Stimulated activated CD8-positive, alpha-beta memory T cell treated with anti-CD3 and anti-CD28 coated beads, Interleukin-12 subunit alpha, Interleukin-12 subunit beta, amount 100 ng/mL, for 24 hours (primary cell): ENCODE measurements around the gene VPS9D1.

ENCODE experiments used
- DNase-seq: peaks from one replicate; pipeline ENCODE4 v3.0.0-alpha.2; 2020; ENCODE audit errors: extremely low read depth

VPS9D1 gene

GRCh38 chr16:89720813-89721545, at the start of gene VPS9D1, which contains the start of gene ZNF276:
VPS9D1 (minus strand) TSS chr16:89720898; CDS start chr16:89720861, 37 bp downstream.
ZNF276 (plus strand) TSS chr16:89721537; CDS start chr16:89721641, 104 bp downstream.
- peak; percentile 67 for DNase-seq

GRCh38 chr16:89770367-89770766, 49.7 kb upstream of the VPS9D1 start:
- no peak for DNase-seq

DNA sequence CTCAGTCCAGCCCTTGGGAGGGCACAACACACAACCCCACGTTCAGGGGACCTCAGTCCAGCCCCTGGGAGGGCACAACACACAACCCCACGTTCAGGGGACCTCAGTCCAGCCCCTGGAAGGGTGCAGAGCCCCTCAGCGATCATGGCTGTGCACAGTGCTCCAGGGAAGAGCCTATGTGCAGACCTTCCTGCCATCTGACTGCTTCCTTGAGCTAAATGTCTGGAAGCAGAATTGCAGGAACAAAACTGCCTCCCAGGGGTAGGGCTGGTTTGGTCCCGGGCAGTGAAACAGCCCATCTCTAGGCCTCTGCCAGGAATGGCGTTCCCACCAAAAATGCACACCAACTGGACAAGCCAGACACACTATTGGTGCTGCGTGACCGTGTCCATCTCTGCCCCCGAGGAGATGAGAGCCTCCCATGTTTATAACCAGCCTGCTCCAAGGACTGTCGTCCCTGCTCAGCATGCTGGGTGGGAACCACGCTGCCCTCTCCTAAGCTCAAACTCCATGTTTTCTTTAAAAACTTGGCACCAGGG, 44.7 kb upstream of the VPS9D1 start:
- no peak for DNase-seq

- no peak for DNase-seq
These were observed 44.1 kb upstream of the VPS9D1 start for GRCh38 chr16:89764711-89765201.

GRCh38 chr16:89761304-89761922, 40.7 kb upstream of the VPS9D1 start:
- no peak for DNase-seq

DNA sequence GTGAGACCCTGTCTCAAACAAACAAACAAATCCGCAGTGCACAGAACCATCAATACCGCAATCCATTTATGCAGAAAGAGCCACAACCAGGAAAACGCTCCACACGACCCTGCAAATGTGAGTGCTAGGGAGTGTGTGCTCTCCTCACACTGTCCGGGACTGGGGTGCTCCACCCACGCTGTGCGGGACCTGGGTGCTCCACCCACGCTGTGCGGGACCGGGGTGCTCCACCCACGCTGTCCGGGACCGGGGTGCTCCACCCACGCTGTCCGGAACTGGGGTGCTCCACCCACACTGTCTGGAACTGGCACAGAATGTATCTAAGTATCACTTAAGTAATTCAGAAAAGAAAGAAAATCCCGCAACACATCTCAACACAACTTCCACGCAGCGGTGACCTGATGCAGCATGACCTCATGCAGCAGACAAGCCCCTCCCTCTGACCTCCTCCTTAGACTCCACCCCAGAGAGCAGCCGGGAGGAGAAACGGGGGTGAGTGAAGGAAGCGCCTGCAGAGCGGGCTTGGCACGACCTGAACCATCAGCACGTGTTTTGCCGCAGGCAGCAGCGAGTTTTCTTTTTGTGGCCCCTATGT, 39.1 kb upstream of the VPS9D1 start:
- no peak for DNase-seq

DNA sequence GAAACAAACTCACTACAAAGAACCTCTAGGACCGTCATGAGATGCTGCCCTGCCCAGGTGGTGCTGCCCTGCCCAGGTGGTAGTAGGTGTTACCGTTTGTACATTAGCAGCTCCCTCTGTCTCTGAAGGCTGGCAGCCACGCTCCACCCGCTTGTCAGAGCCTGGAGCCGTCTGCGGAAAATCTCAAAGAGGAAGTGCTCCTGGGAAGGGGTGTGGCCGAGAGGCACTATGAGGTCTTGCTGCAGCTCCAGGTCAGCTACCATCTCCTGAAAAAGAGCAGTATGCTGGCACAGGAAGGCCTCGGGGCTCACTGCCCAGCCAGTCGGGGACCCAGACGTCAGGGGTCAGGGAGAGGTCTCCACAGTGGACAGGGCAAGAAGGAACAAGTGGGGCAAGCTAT, 28.9 kb upstream of the VPS9D1 start:
- DNase-seq, result no peak

DNA sequence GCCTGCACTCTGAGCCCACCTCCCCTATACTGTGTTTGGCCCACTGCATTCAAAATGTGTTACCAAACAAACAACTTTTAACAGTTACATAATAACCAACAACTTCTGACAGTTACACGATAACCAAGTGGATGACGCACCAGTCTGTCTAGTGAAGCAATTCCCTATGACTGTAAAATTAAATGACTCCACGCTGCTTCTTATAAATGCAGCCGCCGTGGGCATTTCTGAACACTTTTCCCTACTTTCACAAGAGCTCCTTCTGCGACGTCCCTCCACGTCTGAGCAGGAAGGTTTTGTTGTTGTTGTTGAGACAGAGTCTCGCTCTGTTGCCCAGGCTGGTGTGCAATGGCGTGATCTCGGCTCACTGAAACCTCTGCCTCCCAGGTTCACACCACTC, 28.2 kb upstream of the VPS9D1 start:
- no peak for DNase-seq

- no peak for DNase-seq
These were observed 27.4 kb upstream of the VPS9D1 start for GRCh38 chr16:89748076-89748475.

- DNase-seq, result no peak
These were observed 25.3 kb upstream of the VPS9D1 start for GRCh38 chr16:89746043-89746442.

- DNase-seq, result no peak
These were observed 24.1 kb upstream of the VPS9D1 start for GRCh38 chr16:89744813-89745212.

DNA sequence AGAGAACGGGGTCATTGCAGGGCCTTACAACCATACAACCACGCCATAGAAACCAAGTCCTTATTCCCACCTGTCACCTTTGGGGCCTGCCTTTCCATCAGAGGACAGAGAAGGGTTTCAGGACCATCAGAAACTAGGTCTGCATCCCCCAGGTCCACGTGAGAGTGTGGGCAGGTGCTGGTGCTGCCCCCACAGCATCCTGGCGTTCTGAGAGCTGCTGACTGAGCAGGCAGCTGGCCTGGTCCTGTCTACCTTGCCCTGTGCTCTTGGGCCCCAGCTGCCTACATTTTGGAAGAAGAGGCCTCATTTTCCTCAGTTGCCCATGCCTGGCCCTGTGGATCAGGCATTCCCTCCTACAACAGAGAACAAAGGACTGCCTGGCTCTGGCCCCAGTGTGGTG, 22.2 kb upstream of the VPS9D1 start:
- DNase-seq, result no peak

- DNase-seq, result no peak
These were observed 20.8 kb upstream of the VPS9D1 start for GRCh38 chr16:89741342-89742014.

GRCh38 chr16:89739383-89739782, 18.7 kb upstream of the VPS9D1 start:
- DNase-seq, result no peak

DNA sequence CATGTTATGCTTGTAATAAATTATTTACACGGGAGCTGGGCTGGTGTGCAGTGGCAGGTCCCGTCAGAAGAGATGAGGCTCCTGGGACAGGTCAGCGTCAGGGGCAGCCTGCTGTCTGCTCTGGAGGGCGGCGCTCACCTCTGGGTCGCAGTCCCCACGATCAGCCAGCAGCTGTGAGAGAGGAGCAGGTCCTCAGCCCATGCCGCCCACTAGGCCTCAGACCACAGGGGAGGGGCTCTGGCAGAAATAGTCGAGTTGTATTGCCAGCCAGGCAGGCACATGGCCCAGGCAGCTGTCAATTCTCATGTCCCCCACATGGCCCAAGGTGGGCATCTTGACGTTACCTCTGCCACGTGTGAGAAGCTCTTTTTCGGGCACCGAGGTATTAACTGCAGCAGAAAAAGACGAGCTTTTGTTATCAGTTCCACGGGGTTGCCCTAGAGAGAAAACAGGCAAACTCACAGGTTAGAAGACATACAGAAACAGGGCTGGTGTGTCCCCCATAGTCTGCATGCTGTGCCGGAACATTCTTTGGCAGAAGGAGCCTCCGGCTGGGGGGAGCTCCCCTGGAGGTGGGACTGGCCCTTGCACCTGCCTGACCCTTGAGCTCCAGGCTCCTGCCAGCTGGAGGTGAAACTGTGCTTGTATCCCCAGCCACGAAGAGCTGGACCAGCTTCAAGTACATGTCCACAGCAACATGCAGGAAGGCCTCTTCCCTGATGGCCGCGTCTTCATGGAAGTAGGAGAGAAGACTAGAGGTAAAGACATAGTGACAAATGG, 18.0 kb upstream of the VPS9D1 start:
- DNase-seq, result no peak

- DNase-seq, result no peak
These were observed 17.3 kb upstream of the VPS9D1 start for GRCh38 chr16:89738072-89738377.

DNA sequence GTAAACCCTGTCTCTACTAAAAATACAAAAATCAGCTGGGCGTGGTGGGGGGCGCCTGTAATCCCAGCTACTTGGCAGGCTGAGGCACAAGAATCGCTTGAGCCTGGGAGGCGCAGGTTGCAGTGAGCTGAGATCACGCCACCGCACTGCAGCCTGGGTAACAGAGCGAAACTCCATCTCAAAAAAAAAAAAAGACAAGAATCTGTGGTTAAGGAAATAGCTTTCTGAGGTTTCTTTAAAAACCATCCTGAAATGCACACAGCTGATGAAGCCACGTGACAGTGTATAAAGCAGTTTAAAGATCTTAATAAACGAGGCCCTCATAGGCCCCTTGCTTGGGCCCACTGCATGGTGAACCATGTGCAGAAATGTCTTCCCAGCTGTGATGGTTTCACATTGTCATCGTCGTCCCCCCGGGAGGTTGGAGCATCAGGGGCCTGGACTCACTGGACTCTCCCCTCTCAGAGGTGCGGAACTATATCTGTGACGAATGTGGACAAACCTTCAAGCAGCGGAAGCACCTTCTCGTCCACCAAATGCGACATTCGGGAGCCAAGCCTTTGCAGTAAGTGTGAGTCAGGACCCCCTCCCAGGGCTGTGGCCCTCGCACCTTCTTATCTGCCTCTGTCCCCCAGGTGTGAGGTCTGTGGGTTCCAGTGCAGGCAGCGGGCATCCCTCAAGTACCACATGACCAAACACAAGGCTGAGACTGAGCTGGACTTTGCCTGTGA, 16.8 kb upstream of the VPS9D1 start:
- DNase-seq, result no peak

DNA sequence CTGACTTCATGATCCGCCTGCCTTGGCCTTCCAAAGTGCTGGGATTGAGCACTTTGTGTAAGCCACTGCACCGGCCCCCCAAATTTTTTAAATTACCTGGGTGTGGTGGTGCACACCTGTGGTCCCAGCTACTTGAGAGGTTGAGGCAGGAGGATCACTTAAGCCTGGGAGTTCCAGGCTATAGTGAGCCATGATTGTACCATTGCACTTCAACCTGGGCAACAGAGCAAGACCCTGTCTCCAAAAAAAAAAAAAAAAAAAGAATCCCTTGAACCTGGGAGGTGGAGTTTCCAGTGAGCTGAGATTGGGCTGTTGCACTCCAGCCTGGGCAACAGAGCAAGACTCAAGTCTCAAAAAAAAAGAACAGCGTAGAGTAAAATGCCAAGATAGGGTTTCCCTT, 15.9 kb upstream of the VPS9D1 start:
- DNase-seq, result no peak

DNA sequence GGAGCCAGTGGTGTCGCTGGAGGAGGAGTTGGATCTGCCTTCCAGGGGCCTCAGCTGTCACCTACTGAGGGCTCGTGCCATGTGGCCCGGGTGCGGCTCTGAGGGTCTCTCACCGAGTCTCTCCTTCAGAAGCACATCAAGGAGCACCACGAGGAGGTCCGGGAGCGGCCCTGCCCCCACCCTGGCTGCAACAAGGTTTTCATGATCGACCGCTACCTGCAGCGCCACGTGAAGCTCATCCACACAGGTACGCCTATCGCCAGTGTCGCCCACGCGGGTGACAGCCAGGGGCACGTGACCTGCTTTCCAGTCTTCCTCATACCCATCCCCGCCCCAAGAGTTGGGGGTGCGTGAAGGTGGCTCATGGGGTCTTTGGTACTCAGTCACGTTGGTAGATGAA, 13.1 kb upstream of the VPS9D1 start:
- DNase-seq, result no peak

DNA sequence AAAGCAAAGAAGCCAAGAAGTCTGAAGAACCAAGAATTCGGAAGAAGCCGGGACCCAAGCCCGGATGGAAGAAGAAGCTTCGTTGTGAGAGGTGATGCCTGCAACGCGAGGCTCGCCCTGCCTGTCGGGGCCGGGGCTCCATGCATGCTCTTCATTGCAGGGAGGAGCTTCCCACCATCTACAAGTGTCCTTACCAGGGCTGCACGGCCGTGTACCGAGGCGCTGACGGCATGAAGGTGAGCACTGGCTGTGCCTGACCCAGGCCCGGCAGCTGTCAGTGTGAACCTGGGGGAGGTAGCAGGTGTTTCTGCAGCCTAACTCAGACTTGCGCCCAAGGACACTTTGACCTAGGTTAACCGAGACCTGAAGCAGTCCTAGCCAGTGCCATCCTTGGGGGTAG, 12.6 kb upstream of the VPS9D1 start:
- no peak for DNase-seq

GRCh38 chr16:89732918-89733242, 12.2 kb upstream of the VPS9D1 start:
- no peak for DNase-seq
